ENCODE data around the gene STX12.
"Not testable (repeated sequence)": the region's sequence is repeated elsewhere in the genome, so short reads cannot be mapped to it uniquely, and the experiment has no call there.

STX12 gene

GRCh38 chr1:27858949-27859576 is 86.0 kb downstream of the STX12 start:
- Histone ChIP-seq H3K27ac (ENCODE audit: low read length) (no peak overlapping the region), H3K9me3 (ENCODE audit: control insufficient read depth in 1 of 2, low read length in 2 of 2) (no peaks in the 10 kb centered on the region), H3K4me3 (ENCODE audit: low read depth in 1 of 2, low read length in 2 of 2) (no peak overlapping the region), H3K4me1 (ENCODE audit: control insufficient read depth in 1 of 2, insufficient read depth in 2 of 2, low read length in 2 of 2) (peaks cover 5 to 10% of the 10 kb centered on the region in 2 donors), H3K27me3 (ENCODE audit: low read depth, low read length) (no peaks in the 10 kb centered on the region), H3K36me3 (ENCODE audit: control insufficient read depth in 1 of 2, insufficient read depth in 2 of 2, low read length in 2 of 2) (no peaks in the 10 kb centered on the region)

- Histone ChIP-seq H3K27me3 (ENCODE audit: low read depth, low read length) (no peaks in the 10 kb centered on the region), H3K4me3 (ENCODE audit: low read depth in 1 of 2, low read length in 2 of 2) (no peak overlapping the region), H3K4me1 (ENCODE audit: control insufficient read depth in 1 of 2, insufficient read depth in 2 of 2, low read length in 2 of 2) (peaks cover 5 to 10% of the 10 kb centered on the region in 2 donors), H3K27ac (ENCODE audit: low read length) (no peak overlapping the region), H3K36me3 (ENCODE audit: control insufficient read depth in 1 of 2, insufficient read depth in 2 of 2, low read length in 2 of 2) (no peaks in the 10 kb centered on the region), H3K9me3 (ENCODE audit: control insufficient read depth in 1 of 2, low read length in 2 of 2) (no peaks in the 10 kb centered on the region)
These were observed 88.4 kb downstream of the STX12 start for GRCh38 chr1:27861436-27861835.

GRCh38 chr1:27862004-27862403 is 89.0 kb downstream of the STX12 start:
- H3K4me3 ChIP-seq (ENCODE audit: low read depth in 1 of 2, low read length in 2 of 2): no peak overlapping the region
- H3K36me3 ChIP-seq (ENCODE audit: control insufficient read depth in 1 of 2, insufficient read depth in 2 of 2, low read length in 2 of 2): no peaks in the 10 kb centered on the region
- peaks cover 5 to 10% of the 10 kb centered on the region in 2 donors for H3K4me1 ChIP-seq (ENCODE audit: control insufficient read depth in 1 of 2, insufficient read depth in 2 of 2, low read length in 2 of 2)
- no peaks in the 10 kb centered on the region for H3K9me3 ChIP-seq (ENCODE audit: control insufficient read depth in 1 of 2, low read length in 2 of 2)
- H3K27me3 ChIP-seq (ENCODE audit: low read depth, low read length): no peaks in the 10 kb centered on the region
- H3K27ac ChIP-seq (ENCODE audit: low read length): peak overlapping the region; percentile 47

- Histone ChIP-seq H3K27me3 (ENCODE audit: low read depth, low read length) (no peaks in the 10 kb centered on the region), H3K36me3 (ENCODE audit: control insufficient read depth in 1 of 2, insufficient read depth in 2 of 2, low read length in 2 of 2) (no peaks in the 10 kb centered on the region), H3K4me3 (ENCODE audit: low read depth in 1 of 2, low read length in 2 of 2) (no peak overlapping the region), H3K27ac (ENCODE audit: low read length) (peak overlapping the region; percentile 47), H3K9me3 (ENCODE audit: control insufficient read depth in 1 of 2, low read length in 2 of 2) (no peaks in the 10 kb centered on the region), H3K4me1 (ENCODE audit: control insufficient read depth in 1 of 2, insufficient read depth in 2 of 2, low read length in 2 of 2) (peaks cover 5 to 10% of the 10 kb centered on the region in 2 donors)
These were observed 89.9 kb downstream of the STX12 start for GRCh38 chr1:27862671-27863537.

GRCh38 chr1:27863538-27863915 is 90.5 kb downstream of the STX12 start:
- Histone ChIP-seq H3K9me3 (ENCODE audit: control insufficient read depth in 1 of 2, low read length in 2 of 2) (no peaks in the 10 kb centered on the region), H3K36me3 (ENCODE audit: control insufficient read depth in 1 of 2, insufficient read depth in 2 of 2, low read length in 2 of 2) (no peaks in the 10 kb centered on the region), H3K4me3 (ENCODE audit: low read depth in 1 of 2, low read length in 2 of 2) (no peak overlapping the region), H3K27me3 (ENCODE audit: low read depth, low read length) (no peaks in the 10 kb centered on the region), H3K27ac (ENCODE audit: low read length) (peak overlapping the region; percentile 47), H3K4me1 (ENCODE audit: control insufficient read depth in 1 of 2, insufficient read depth in 2 of 2, low read length in 2 of 2) (peaks cover 0 to 5% of the 10 kb centered on the region in 2 donors)

- H3K4me3 ChIP-seq (ENCODE audit: low read depth in 1 of 2, low read length in 2 of 2): no peak overlapping the region
- H3K27ac ChIP-seq (ENCODE audit: low read length): peak overlapping the region; percentile 49
- H3K4me1 ChIP-seq (ENCODE audit: control insufficient read depth in 1 of 2, insufficient read depth in 2 of 2, low read length in 2 of 2): peaks cover 0 to 3% of the 10 kb centered on the region in 2 donors
- no peaks in the 10 kb centered on the region for H3K36me3 ChIP-seq (ENCODE audit: control insufficient read depth in 1 of 2, insufficient read depth in 2 of 2, low read length in 2 of 2)
- H3K27me3 ChIP-seq (ENCODE audit: low read depth, low read length): no peaks in the 10 kb centered on the region
- no peaks in the 10 kb centered on the region for H3K9me3 ChIP-seq (ENCODE audit: control insufficient read depth in 1 of 2, low read length in 2 of 2)
These were observed 91.4 kb downstream of the STX12 start for GRCh38 chr1:27864264-27864895.

GRCh38 chr1:27865821-27866220 is 92.8 kb downstream of the STX12 start:
- Histone ChIP-seq H3K27ac (ENCODE audit: low read length) (no peak overlapping the region), H3K4me1 (ENCODE audit: control insufficient read depth in 1 of 2, insufficient read depth in 2 of 2, low read length in 2 of 2) (peaks cover 0 to 3% of the 10 kb centered on the region in 2 donors), H3K4me3 (ENCODE audit: low read depth in 1 of 2, low read length in 2 of 2) (no peak overlapping the region), H3K27me3 (ENCODE audit: low read depth, low read length) (no peaks in the 10 kb centered on the region), H3K36me3 (ENCODE audit: control insufficient read depth in 1 of 2, insufficient read depth in 2 of 2, low read length in 2 of 2) (no peaks in the 10 kb centered on the region), H3K9me3 (ENCODE audit: control insufficient read depth in 1 of 2, low read length in 2 of 2) (no peaks in the 10 kb centered on the region)

- Histone ChIP-seq H3K27ac (ENCODE audit: low read length) (no peak overlapping the region), H3K4me1 (ENCODE audit: control insufficient read depth in 1 of 2, insufficient read depth in 2 of 2, low read length in 2 of 2) (peaks cover 0 to 9% of the 10 kb centered on the region in 2 donors), H3K4me3 (ENCODE audit: low read depth in 1 of 2, low read length in 2 of 2) (no peak overlapping the region), H3K9me3 (ENCODE audit: control insufficient read depth in 1 of 2, low read length in 2 of 2) (no peaks in the 10 kb centered on the region), H3K36me3 (ENCODE audit: control insufficient read depth in 1 of 2, insufficient read depth in 2 of 2, low read length in 2 of 2) (no peaks in the 10 kb centered on the region), H3K27me3 (ENCODE audit: low read depth, low read length) (no peaks in the 10 kb centered on the region)
These were observed 95.5 kb downstream of the STX12 start for GRCh38 chr1:27868556-27868931.

- Histone ChIP-seq H3K27me3 (ENCODE audit: low read depth, low read length) (no peaks in the 10 kb centered on the region), H3K36me3 (ENCODE audit: control insufficient read depth in 1 of 2, insufficient read depth in 2 of 2, low read length in 2 of 2) (no peaks in the 10 kb centered on the region), H3K4me3 (ENCODE audit: low read depth in 1 of 2, low read length in 2 of 2) (no peak overlapping the region), H3K9me3 (ENCODE audit: control insufficient read depth in 1 of 2, low read length in 2 of 2) (no peaks in the 10 kb centered on the region), H3K4me1 (ENCODE audit: control insufficient read depth in 1 of 2, insufficient read depth in 2 of 2, low read length in 2 of 2) (peaks cover 0 to 9% of the 10 kb centered on the region in 2 donors), H3K27ac (ENCODE audit: low read length) (peak overlapping the region; percentile 58)
These were observed 96.1 kb downstream of the STX12 start for GRCh38 chr1:27868932-27869718.

GRCh38 chr1:27869719-27870085 is 96.7 kb downstream of the STX12 start:
- no peaks in the 10 kb centered on the region for H3K36me3 ChIP-seq (ENCODE audit: control insufficient read depth in 1 of 2, insufficient read depth in 2 of 2, low read length in 2 of 2)
- no peak overlapping the region for H3K4me3 ChIP-seq (ENCODE audit: low read depth in 1 of 2, low read length in 2 of 2)
- no peaks in the 10 kb centered on the region for H3K9me3 ChIP-seq (ENCODE audit: control insufficient read depth in 1 of 2, low read length in 2 of 2)
- peaks cover 0 to 9% of the 10 kb centered on the region in 2 donors for H3K4me1 ChIP-seq (ENCODE audit: control insufficient read depth in 1 of 2, insufficient read depth in 2 of 2, low read length in 2 of 2)
- peak overlapping the region; percentile 58 for H3K27ac ChIP-seq (ENCODE audit: low read length)
- no peaks in the 10 kb centered on the region for H3K27me3 ChIP-seq (ENCODE audit: low read depth, low read length)

- H3K9me3 ChIP-seq (ENCODE audit: control insufficient read depth in 1 of 2, low read length in 2 of 2); H3K27me3 ChIP-seq (ENCODE audit: low read depth, low read length); H3K36me3 ChIP-seq (ENCODE audit: control insufficient read depth in 1 of 2, insufficient read depth in 2 of 2, low read length in 2 of 2): not testable (repeated sequence)
These were observed 98.1 kb downstream of the STX12 start for GRCh38 chr1:27871076-27871475.

More at GRCh38 chr1:27871076-27871475, 98.1 kb downstream of the STX12 start:
- not testable (repeated sequence) for H3K4me3 ChIP-seq (ENCODE audit: low read depth in 1 of 2, low read length in 2 of 2); H3K4me1 ChIP-seq (ENCODE audit: control insufficient read depth in 1 of 2, insufficient read depth in 2 of 2, low read length in 2 of 2); H3K27ac ChIP-seq (ENCODE audit: low read length)

All from muscle layer of duodenum (tissue), 2 donors.